IPS DF 6.9 (cell line): ENCODE data around the gene ITPK1.

Experiments
- DNase-seq: peaks from one replicate; pipeline ENCODE4 v3.0.0-alpha.2; 2013; ENCODE audit warnings: low read depth, low spot score
- H3K27ac ChIP-seq: one replicate; pipeline ENCODE4 v1.5.1; 2013; ENCODE audit warnings: low read length, control low read depth
- H3K27me3 ChIP-seq: 2 replicates; pipeline ENCODE4 v1.6.1; 2013; ENCODE audit warnings: mild to moderate bottlenecking, low read length; ENCODE audit not compliant: control insufficient read depth, insufficient read depth
- H3K36me3 ChIP-seq: 2 replicates; pipeline ENCODE4 v1.6.1; 2013; ENCODE audit warnings: low read length; ENCODE audit not compliant: control insufficient read depth, insufficient read depth
- H3K4me1 ChIP-seq: 2 replicates; pipeline ENCODE4 v1.6.1; 2013; ENCODE audit warnings: low read length; ENCODE audit not compliant: control insufficient read depth, insufficient read depth
- H3K4me3 ChIP-seq: 2 replicates; pipeline ENCODE4 v1.5.1; 2013; ENCODE audit warnings: mild to moderate bottlenecking, low read length
- H3K9me3 ChIP-seq: 2 replicates; pipeline ENCODE4 v1.6.1; 2013; ENCODE audit warnings: low read length, inconsistent platforms; ENCODE audit not compliant: control insufficient read depth, insufficient read depth
- WGBS: extraction: QIAGEN DNeasy Blood & Tissue Kit; methylation state at CpG from one replicate; pipeline ENCODE4 v1.1.7; 2013; ENCODE audit warnings: mixed read lengths, missing lambda C conversion rate; ENCODE audit not compliant: insufficient read length, insufficient coverage; 5-methylcytosine and 5-hydroxymethylcytosine counted together

Gene ITPK1

DNA sequence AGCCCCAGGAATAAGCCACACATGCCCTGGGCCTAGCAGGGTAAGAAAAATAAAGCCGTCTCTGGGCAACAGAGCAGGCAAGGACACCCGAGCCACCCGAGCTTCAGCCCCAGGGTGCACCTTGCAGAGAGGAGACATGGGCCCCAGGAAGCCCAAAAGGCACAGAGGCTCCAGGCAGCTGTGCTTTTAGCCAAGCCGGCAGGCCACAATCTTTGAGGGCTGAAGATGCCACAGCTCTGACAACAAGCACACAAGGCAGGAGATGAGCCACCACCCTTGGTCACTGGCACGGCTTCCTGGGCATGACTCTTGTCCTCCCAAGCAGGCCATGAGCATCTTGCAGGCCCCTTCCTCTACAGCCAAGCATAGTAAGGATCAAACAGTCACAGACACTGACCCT, 86.3 kb downstream of the ITPK1 start:
- Histone ChIP-seq H3K4me1 (peaks cover 7% of the 10 kb centered on the region), H3K27ac (no peak overlapping the region), H3K4me3 (no peak overlapping the region), H3K27me3 (no peaks in the 10 kb centered on the region), H3K9me3 (no peaks in the 10 kb centered on the region), H3K36me3 (no peaks in the 10 kb centered on the region)
- no peak for DNase-seq
- no CpG with 5 or more reads among the region's 5 CpGs for WGBS

DNA sequence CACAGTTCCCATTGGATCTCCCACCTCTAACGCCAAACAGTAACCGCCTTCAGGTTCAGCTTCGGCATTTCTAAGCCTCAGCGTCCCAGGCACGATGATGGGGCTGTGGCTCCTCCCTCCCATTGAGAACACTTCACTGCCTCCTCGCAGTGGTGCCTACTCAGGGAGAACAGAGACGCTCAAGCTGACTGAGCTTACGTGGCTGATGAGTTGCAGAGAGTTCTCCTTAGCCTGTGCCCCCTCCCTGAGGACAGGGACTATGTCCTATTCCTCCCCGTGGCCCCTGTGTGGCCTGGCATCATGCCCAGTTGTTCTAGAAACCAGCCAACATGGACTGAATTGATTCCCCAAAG, 87.0 kb downstream of the ITPK1 start:
- Histone ChIP-seq H3K36me3 (no peaks in the 10 kb centered on the region), H3K27ac (no peak overlapping the region), H3K9me3 (no peaks in the 10 kb centered on the region), H3K4me3 (no peak overlapping the region), H3K4me1 (peaks cover 6% of the 10 kb centered on the region), H3K27me3 (no peaks in the 10 kb centered on the region)
- DNase-seq: no peak
- no CpG with 5 or more reads among the region's 9 CpGs for WGBS

DNA sequence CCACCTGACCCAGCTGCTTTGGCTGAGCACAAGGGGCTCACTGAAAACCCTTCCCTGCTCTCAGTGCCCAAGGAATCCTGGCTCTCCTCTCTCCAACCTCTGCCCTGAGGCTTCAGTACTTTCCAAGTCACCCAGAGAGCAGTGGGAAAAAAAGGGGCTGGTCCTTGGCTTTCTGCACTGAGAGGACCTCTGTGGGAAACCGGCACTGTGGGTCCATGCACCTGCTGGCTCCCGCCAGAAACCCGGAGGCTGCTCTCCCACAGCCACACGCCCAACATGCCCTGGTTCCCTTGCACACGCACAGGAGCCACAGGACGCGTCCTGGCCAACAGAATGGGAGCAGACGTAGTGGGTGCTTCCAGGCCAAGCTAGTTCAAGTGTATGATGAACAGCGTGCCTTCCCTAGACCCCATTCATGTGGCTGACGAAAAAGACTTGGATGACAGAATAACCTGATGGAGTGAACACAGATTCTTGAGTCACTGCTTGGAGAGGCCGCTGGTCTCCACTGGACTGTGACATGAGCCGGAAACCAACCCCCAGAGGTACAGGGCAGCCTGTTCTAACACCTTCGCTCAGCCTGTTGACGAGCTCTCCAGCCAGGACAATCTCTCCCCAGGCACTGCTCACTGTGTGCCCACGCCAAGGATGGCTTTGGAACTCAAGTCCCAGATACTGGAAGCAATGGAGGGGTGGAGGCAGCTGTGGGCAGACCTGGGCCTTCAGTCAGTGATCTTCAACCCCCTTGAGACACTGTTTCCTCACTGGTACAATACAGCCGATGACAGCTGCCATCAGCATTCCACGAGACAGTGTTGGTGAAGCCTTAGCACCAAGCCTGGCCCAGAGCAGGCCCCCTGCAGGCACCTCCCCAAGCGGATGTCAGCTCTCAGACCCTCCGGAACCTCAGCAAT, 87.7 kb downstream of the ITPK1 start:
- no peaks in the 10 kb centered on the region for H3K9me3 ChIP-seq
- no peak overlapping the region for H3K27ac ChIP-seq
- no peak for DNase-seq
- H3K36me3 ChIP-seq: no peaks in the 10 kb centered on the region
- 0 out of 2 replicates have a peak, but pooled peaks cover 1% of the 10 kb centered on the region for H3K4me1 ChIP-seq
- no peak overlapping the region for H3K4me3 ChIP-seq
- no CpG with 5 or more reads among the region's 19 CpGs for WGBS
- no peaks in the 10 kb centered on the region for H3K27me3 ChIP-seq

DNA sequence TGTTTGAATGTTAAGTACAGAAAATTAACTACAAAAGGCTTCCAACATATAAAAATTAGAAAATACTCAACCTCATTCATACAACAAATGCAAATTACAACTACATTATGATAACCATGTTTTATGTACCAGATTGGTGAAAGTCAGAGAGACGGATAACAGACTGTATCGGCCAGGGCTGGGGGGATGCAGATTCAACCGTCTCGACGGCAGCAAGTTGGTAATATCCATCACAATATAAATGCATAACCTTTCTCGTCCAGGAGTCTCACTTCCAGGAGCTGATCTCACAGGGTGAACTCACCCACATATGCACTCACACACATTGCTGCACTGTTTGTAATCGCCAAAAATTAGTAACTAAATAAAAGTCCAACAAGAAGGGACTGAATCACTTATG, 89.4 kb downstream of the ITPK1 start:
- Histone ChIP-seq H3K4me1 (no peaks in the 10 kb centered on the region), H3K9me3 (no peaks in the 10 kb centered on the region), H3K27ac (no peak overlapping the region), H3K27me3 (no peaks in the 10 kb centered on the region), H3K36me3 (no peaks in the 10 kb centered on the region), H3K4me3 (no peak overlapping the region)
- no CpG with 5 or more reads among the region's 7 CpGs for WGBS
- no peak for DNase-seq

DNA sequence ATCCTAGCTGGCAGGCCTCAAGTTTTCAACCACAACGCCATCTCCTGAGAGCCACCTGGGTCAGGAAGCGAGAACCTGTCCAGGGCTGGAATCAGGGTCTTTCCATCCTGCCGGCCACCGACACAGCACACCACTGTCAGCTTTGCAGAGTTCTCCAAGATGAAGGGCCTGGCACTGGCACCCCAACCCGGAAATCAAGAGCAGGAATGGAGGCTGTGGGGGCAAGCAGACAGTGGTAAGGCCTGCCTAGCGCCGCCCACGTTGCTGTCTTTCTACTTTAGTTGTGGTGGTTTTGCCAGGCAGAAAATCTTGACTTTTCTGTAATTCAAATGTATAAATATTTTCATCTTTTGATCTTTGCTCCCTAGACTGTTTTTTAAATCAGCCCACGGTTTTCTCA, 90.7 kb downstream of the ITPK1 start:
- DNase-seq: no peak
- WGBS: no CpG with 5 or more reads among the region's 9 CpGs
- H3K27ac ChIP-seq: no peak overlapping the region
- H3K36me3 ChIP-seq: no peaks in the 10 kb centered on the region
- H3K27me3 ChIP-seq: no peaks in the 10 kb centered on the region
- no peaks in the 10 kb centered on the region for H3K9me3 ChIP-seq
- H3K4me3 ChIP-seq: no peak overlapping the region
- no peaks in the 10 kb centered on the region for H3K4me1 ChIP-seq

DNA sequence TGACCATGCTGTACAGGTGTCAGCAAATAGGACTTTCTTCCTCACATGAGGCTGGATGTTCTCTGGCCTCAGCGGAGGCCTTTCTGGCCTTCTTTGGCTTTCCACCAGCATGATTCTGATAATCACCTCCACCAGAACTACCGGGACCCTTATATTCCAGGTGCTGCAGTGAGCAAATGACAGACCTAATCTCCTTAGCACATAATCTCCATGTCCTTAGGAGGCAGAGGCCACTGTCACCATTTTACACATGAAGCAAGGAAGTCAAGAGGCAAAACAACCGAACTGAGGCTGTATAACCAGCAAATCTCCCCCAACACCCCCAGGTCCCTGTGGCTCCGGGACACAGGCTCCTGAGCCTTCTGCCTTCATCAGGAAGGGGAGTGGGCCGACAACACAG, 91.2 kb downstream of the ITPK1 start:
- no CpG with 5 or more reads among the region's 5 CpGs for WGBS
- Histone ChIP-seq H3K27ac (no peak overlapping the region), H3K9me3 (no peaks in the 10 kb centered on the region), H3K36me3 (no peaks in the 10 kb centered on the region), H3K27me3 (no peaks in the 10 kb centered on the region), H3K4me3 (no peak overlapping the region), H3K4me1 (no peaks in the 10 kb centered on the region)
- no peak for DNase-seq

DNA sequence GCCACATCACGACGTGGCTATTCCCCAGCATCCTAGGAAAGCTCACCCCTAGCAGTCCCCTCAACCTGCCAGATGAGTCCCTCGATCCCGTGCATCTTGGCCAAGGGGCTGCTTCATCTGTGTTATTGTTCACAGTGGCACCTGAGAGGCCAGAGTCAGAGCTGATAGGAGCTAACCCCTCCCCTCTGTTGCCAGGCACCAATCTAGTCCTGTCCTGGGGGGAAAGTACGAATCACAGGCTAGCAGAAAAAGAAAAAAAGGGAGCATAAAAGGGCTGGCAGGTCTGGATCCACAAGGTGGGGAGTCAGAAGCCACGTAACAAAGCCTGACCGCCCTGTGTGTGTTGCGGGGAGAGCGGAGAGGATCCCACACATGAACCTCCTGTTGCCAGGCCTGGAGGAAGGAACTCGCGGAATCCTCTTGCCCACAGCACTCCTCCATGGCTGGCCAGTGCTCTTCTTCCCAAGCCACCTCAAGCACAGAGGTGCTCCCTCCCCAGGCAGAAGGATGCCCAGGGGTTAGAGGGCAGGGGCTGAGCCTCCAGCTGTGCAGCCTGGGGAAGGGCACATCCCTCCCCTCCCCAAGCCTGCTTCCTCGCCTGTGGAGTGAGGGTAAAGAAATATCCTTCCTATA, 91.8 kb downstream of the ITPK1 start:
- no peaks in the 10 kb centered on the region for H3K36me3 ChIP-seq
- no peaks in the 10 kb centered on the region for H3K9me3 ChIP-seq
- H3K27ac ChIP-seq: no peak overlapping the region
- no peak for DNase-seq
- H3K4me3 ChIP-seq: no peak overlapping the region
- no peaks in the 10 kb centered on the region; the same call in 1 of the 2 replicates for H3K4me1 ChIP-seq
- WGBS: no CpG with 5 or more reads among the region's 12 CpGs
- H3K27me3 ChIP-seq: no peaks in the 10 kb centered on the region

DNA sequence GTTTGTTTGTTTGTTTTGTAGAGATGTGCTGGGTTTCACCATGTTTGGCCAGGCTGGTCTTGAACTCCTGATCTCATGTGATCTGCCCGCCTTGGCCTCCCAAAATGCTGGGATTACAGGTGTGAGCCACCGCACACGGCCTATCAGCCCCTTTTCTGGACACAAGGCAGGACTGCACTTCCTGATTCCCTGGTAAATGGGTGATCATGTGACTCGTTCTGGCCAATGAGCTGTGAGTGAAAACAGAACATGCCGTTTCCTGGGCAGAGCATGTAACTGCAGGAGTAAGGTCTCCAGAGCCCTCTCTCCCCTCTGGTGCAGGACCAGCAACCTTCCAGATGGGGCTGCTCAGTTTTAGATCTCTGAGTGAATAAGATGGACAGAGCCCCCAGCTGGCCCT, 92.7 kb downstream of the ITPK1 start:
- no peaks in the 10 kb centered on the region for H3K9me3 ChIP-seq
- H3K4me3 ChIP-seq: no peak overlapping the region
- no peaks in the 10 kb centered on the region; the same call in 1 of the 2 replicates for H3K4me1 ChIP-seq
- DNase-seq: no peak
- no CpG with 5 or more reads among the region's 5 CpGs for WGBS
- H3K27me3 ChIP-seq: no peaks in the 10 kb centered on the region
- H3K36me3 ChIP-seq: no peaks in the 10 kb centered on the region
- no peak overlapping the region for H3K27ac ChIP-seq

DNA sequence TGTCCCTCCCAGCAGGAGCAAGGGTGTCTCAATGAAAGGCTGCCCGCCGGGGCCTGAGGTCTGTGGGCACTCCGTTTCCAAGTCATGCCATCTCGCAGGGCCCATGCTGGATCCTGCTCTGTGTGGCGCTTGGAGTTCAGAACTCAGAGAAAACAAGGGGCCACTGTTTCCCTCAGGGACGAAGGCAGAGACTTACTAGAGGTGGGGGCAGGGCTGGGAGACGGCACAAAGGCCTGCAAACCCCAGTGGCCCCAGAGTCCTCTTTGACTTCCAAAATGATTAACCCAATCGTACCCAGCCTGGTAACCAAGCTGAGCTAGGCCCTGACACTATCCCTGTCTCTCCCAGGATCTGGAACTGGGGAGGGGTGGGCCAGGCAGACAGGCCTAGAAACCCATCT, 95.8 kb downstream of the ITPK1 start:
- no peak overlapping the region for H3K27ac ChIP-seq
- WGBS: no CpG with 5 or more reads among the region's 8 CpGs
- no peak for DNase-seq
- no peak overlapping the region for H3K4me3 ChIP-seq
- no peaks in the 10 kb centered on the region for H3K27me3 ChIP-seq
- H3K36me3 ChIP-seq: peaks cover 5% of the 10 kb centered on the region; the same call in 1 of the 2 replicates
- H3K9me3 ChIP-seq: no peaks in the 10 kb centered on the region
- no peaks in the 10 kb centered on the region; the same call in 1 of the 2 replicates for H3K4me1 ChIP-seq

DNA sequence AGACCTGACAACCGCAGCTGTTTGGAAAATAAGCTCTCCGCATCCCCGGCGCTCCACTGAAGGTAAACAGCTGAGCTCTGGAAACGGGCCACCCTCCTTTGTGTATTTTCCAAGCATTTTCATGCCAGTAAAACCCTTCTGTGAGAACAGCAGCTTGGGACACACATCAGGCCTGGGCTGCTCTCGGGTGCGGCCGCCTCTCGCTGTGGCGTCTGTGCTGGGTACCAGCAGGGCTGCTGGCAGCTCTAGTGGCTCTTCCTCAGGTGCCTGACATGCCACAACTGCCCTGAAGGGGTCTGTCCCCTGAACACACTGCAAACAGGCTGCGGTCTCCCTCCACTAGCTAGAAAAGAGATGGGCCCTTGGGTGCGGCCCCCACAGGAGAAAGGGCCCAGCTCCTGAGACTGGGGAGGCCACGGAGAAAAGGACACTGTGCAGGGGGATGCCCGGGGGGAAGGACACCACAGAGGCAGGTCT, 96.3 kb downstream of the ITPK1 start:
- DNase-seq: no peak
- H3K27me3 ChIP-seq: no peaks in the 10 kb centered on the region
- no CpG with 5 or more reads among the region's 14 CpGs for WGBS
- no peaks in the 10 kb centered on the region; the same call in 1 of the 2 replicates for H3K4me1 ChIP-seq
- no peak overlapping the region for H3K27ac ChIP-seq
- peaks cover 5% of the 10 kb centered on the region; the same call in 1 of the 2 replicates for H3K36me3 ChIP-seq
- H3K4me3 ChIP-seq: no peak overlapping the region
- H3K9me3 ChIP-seq: no peaks in the 10 kb centered on the region
